Measurements from ENCODE around the gene ZNF362. TPM values are rescaled to one million over a fixed set of nuclear protein-coding genes. Genes with fewer than 3 reads are reported as not detected.

The ZNF362 gene
- total RNA-seq, 2 experiments from 2014 or later, result 21.4 to 21.8 TPM

DNA sequence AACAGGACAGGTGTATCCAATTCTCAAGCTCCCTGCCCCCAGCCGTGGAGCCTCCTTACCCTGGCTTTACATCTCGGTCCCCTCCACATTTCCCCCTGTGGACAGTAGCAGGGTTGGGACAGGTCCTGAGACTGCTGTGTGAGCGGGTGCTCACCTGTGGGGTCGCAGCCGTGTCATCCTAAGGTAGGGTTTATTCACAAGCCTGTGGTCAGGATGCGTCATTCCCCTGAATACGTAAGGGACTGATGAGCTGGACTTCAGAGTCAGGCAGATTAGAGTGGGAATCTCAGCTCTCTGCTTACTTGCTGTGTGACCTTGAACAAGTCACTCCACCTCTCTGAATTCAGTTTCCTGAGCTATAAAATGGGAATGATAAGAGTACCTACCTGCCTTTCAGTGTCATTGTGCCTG is 17.7 kb downstream of the ZNF362 start:
- no peak overlapping the region for H3K27ac Mint-ChIP-seq
- H3K27me3 Mint-ChIP-seq, result no peaks in the 10 kb centered on the region
- H3K4me1 Mint-ChIP-seq, result peaks cover 15% of the 10 kb centered on the region
- ChIA-PET CTCF (no interaction called here), POLR2A (no interaction called here)
- no peak for DNase-seq
- H3K9me3 Mint-ChIP-seq, result no peaks in the 10 kb centered on the region
- H3K36me3 Mint-ChIP-seq (ENCODE audit: low read depth), result peaks cover 5% of the 10 kb centered on the region
- H3K4me3 Mint-ChIP-seq, result no peak overlapping the region

DNA sequence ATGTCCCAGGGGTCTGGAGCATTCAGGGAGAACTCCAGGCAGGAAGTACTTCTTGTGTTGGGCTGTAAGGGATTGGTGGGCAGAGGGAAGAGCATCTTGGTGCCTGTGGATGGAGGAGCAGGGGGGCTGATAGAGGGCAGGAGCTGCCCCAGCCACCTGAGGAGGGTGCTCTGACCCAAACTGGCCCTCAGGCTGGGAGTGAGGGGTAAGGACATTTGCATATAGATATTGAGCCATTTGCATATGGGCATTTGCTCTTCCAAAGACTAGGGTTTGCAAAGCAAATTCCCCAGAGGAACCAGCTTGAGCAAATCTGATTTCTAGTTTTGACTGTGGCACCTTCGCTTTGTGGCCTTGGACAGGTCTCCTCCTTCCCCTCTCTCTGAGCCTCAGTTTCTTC is 18.2 kb downstream of the ZNF362 start:
- POLR2A ChIA-PET, result no interaction called here
- no peak for DNase-seq
- H3K4me3 Mint-ChIP-seq, result no peak overlapping the region
- peaks cover 5% of the 10 kb centered on the region for H3K36me3 Mint-ChIP-seq (ENCODE audit: low read depth)
- H3K27ac Mint-ChIP-seq, result no peak overlapping the region
- H3K9me3 Mint-ChIP-seq, result no peaks in the 10 kb centered on the region
- no peaks in the 10 kb centered on the region for H3K27me3 Mint-ChIP-seq
- H3K4me1 Mint-ChIP-seq, result peaks cover 15% of the 10 kb centered on the region
- CTCF ChIA-PET, result no interaction called here

DNA sequence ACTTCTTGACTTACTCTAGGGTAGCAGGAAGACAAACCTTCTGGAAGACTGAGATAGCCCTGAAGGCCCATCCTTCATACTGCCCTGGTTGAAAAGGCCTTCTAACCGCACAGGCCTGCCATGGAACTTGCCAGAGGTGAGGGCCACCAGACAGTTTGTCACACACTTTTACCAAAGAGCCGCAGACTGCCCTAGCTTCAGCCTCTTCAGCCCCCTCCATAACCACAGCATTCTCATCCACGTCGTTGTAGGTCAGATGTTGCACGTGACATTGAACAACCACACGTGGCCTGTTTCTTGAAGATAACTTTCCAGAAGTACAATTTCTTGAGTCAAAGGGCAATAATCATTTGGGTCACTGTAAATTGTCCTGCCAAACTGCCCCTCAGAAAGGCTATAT is 18.9 kb downstream of the ZNF362 start:
- no peak overlapping the region for H3K4me3 Mint-ChIP-seq
- ChIA-PET CTCF (no interaction called here), POLR2A (no interaction called here)
- H3K36me3 Mint-ChIP-seq (ENCODE audit: low read depth), result peaks cover 8% of the 10 kb centered on the region
- DNase-seq, result no peak
- H3K9me3 Mint-ChIP-seq, result no peaks in the 10 kb centered on the region
- peaks cover 15% of the 10 kb centered on the region for H3K4me1 Mint-ChIP-seq
- H3K27me3 Mint-ChIP-seq, result no peaks in the 10 kb centered on the region
- H3K27ac Mint-ChIP-seq, result no peak overlapping the region

DNA sequence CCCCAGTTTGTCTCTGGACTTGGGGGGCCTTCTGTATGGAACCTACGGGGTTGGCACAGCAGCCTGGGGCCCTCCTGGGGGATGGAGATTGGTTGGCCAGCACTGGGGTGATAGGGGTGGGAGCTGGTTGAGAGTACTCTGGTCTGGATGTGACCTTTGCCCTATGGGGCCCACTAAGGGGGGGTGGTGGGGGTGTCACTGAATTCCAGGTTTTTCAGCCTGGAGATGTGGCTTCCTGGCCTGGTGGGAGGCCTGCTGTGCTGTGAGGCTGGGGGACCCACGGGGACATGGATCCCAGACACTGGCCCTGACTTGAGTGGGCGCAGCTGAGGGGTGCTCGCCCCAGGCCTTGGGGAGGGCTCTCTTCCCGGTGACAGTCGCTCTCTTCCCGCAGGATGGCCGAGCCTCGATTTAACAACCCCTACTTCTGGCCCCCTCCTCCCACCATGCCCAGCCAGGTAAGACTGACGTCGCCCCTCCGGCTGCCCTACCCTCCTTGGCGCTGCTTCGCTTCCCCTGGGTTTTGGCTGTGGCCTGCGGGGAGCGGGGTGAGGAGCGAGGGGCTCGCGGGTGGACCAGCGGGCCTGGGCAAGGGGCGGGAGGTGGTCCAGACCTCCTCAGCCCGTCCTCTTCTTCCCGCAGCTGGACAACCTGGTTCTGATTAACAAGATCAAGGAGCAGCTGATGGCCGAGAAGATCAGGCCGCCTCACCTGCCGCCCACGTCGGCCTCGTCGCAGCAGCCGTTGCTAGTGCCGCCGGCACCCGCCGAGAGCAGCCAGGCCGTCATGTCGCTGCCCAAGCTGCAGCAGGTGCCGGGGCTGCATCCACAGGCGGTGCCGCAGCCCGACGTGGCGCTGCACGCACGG is 19.6 kb downstream of the ZNF362 start:
- CTCF ChIA-PET, result no interaction called here
- no peak for DNase-seq
- POLR2A ChIA-PET, result no interaction called here
- H3K27me3 Mint-ChIP-seq, result no peaks in the 10 kb centered on the region
- peaks cover 10% of the 10 kb centered on the region for H3K36me3 Mint-ChIP-seq (ENCODE audit: low read depth)
- peaks cover 15% of the 10 kb centered on the region for H3K4me1 Mint-ChIP-seq
- no peak overlapping the region for H3K27ac Mint-ChIP-seq
- no peaks in the 10 kb centered on the region for H3K9me3 Mint-ChIP-seq
- H3K4me3 Mint-ChIP-seq, result no peak overlapping the region

DNA sequence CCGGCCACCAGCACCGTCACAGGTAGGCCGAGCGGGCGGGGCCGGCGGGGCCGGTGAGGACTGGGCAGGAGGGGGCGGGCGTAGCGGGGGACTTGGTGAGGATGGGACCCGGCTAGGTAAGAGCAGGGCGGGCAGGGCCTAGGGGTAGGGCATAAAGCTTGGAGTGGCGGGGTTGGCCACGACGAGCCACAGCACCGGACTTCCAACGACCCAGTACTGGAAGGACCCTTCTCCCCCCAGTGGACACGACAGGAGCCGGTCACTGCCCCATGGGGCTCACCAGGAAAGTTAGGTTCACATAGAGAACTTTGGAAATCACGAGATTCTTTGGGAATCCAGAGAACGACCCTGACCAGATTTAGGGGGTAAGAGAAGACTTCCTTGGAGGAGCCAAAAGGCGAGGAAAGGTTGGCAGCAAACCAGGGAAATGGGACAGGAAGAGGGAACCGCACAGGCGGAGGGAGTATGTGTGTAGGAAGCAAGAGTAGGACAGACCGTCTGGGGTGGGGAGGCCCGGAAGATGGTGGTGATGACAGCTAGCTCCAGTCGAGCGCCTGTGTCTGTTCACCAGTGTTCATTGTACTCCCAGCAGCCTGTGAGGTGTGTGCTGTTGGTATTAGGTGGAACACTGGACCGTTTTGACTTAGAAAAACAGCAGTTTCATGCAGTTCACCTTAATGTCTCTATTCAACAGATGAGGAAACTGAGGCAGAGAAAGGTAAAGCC is 20.4 kb downstream of the ZNF362 start:
- Mint-ChIP-seq H3K4me3 (no peak overlapping the region), H3K27me3 (no peaks in the 10 kb centered on the region), H3K9me3 (no peaks in the 10 kb centered on the region), H3K36me3 (ENCODE audit: low read depth) (peaks cover 10% of the 10 kb centered on the region), H3K27ac (no peak overlapping the region), H3K4me1 (peaks cover 15% of the 10 kb centered on the region)
- POLR2A ChIA-PET, result no interaction called here
- DNase-seq, result no peak
- CTCF ChIA-PET, result interaction anchor here (0.7 kb wide), 1 partner anchor 19 kb away, joined by 5 read pairs; no protein-coding TSS in a partner anchor

DNA sequence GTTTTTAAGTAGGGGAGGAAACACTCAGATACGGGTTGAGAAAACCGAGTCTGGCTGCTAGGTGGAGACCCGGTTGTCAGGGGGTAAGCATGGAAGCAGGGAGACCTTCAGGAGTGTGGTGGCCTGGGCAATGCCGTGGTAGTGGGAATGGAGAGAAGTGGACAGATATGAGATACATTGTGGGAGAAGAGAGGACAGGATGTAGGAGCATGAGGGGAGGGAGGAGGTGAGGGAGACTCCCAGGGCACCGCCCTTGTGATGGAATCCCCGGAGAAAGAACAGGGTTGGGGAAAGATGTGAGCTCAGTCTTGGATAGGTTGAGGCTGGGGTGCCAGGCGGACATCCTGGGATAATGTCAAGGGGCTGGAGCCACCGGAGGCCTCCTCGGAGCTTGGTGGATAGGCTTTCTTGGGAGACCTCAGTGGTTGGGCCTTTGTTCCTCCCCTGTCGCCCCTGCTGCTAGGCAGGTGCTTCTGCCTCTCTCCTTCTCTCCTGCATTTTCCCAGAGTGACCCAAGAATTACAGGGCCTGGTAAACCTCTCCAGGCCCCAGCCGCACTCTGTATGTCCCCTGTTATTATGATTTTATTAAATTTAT is 21.3 kb downstream of the ZNF362 start:
- no peaks in the 10 kb centered on the region for H3K27me3 Mint-ChIP-seq
- DNase-seq, result no peak
- CTCF ChIA-PET, result interaction anchor here (0.6 to 1.1 kb wide), 3 partner anchors 11 to 18 kb away, joined by 4 to 5 read pairs (median 4); no protein-coding TSS in a partner anchor
- POLR2A ChIA-PET, result no interaction called here
- no peak overlapping the region for H3K27ac Mint-ChIP-seq
- peaks cover 13% of the 10 kb centered on the region for H3K36me3 Mint-ChIP-seq (ENCODE audit: low read depth)
- peaks cover 14% of the 10 kb centered on the region for H3K4me1 Mint-ChIP-seq
- no peak overlapping the region for H3K4me3 Mint-ChIP-seq
- no peaks in the 10 kb centered on the region for H3K9me3 Mint-ChIP-seq

DNA sequence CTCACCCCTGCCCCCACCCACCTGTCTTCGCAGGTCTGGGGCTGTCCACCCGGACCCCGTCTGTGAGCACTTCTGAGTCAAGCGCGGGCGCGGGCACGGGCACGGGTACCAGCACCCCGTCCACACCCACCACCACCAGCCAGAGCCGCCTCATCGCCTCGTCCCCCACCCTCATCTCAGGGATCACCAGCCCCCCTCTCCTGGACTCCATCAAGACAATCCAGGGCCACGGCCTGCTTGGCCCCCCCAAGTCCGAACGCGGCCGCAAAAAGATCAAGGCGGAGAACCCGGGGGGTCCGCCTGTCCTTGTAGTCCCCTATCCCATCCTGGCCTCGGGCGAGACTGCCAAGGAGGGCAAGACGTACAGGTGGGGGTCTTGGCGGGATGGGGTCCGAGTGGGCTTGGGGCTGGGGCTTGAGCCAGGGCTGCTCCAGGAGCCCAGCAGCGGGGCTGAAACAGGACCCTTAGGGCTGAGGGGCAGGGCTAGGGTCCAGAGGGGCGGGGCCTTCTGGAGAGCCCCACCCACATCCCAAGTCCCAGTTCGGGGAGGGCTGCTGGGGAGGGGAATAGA is 23.9 kb downstream of the ZNF362 start:
- H3K27ac Mint-ChIP-seq, result no peak overlapping the region
- DNase-seq, result no peak
- H3K4me1 Mint-ChIP-seq, result no peaks in the 10 kb centered on the region
- no peaks in the 10 kb centered on the region for H3K9me3 Mint-ChIP-seq
- ChIA-PET POLR2A (no interaction called here), CTCF (interaction anchor here (0.8 kb wide), 1 partner anchor 15 kb away, joined by 5 read pairs; no protein-coding TSS in a partner anchor)
- no peak overlapping the region for H3K4me3 Mint-ChIP-seq
- H3K36me3 Mint-ChIP-seq (ENCODE audit: low read depth), result peaks cover 15% of the 10 kb centered on the region
- no peaks in the 10 kb centered on the region for H3K27me3 Mint-ChIP-seq

DNA sequence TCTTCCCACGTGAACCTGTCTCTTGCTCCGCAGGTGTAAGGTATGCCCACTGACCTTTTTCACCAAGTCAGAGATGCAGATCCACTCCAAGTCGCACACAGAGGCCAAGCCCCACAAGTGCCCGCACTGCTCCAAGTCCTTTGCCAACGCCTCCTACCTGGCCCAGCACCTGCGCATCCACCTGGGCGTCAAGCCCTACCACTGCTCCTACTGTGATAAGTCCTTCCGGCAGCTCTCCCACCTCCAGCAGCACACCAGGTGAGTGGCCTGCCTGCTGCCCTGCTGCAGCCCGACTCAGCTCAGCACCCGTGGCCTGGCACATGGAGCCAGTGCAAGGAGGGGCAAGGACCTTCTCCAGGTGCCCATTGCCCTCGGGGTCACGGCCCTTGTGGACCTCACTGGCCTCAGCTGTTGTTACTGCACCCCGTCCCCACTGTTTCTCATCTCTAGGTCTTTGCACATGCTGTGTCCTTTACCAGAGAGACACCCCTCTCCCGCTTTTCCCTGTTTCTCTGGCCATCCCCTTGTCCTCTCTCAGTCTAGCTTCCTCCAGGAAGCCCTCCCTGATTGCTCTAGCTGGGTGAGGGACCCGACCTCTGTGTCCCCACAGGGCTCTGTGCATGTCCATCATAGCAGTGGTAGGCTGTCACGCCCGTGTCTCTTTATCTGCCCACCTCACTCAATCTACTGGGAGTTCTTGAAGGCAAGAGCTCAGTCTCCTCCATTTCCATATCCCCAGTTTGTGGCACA is 25.4 kb downstream of the ZNF362 start:
- DNase-seq, result no peak
- Mint-ChIP-seq H3K27ac (no peak overlapping the region), H3K4me3 (no peak overlapping the region), H3K36me3 (ENCODE audit: low read depth) (peaks cover 14% of the 10 kb centered on the region), H3K9me3 (no peaks in the 10 kb centered on the region), H3K27me3 (no peaks in the 10 kb centered on the region), H3K4me1 (no peaks in the 10 kb centered on the region)
- CTCF ChIA-PET, result interaction anchor here (1.5 kb wide), 1 partner anchor 14 kb away, joined by 9 read pairs; no protein-coding TSS in a partner anchor
- POLR2A ChIA-PET, result no interaction called here

DNA sequence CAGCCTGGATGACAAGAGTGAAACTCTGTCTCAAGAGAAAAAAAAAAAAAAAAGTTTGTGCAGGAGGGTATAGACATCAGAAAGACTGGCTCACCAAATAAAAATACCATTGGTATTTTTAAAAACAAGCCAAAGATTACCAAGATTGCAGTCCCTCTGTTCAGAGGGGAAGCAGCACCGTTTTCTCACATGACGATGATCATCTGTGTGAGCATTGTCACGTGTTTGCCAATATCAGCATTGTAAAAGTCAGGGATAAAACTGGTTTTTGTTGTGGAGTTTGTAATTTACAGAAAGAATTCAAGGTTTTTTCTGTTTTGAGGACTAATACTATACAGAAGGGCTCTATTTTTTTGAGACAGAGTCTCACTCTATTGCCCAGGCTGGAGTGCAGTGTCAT is 26.5 kb downstream of the ZNF362 start:
- CTCF ChIA-PET, result no interaction called here
- DNase-seq, result no peak
- POLR2A ChIA-PET, result no interaction called here
- H3K27ac Mint-ChIP-seq, result no peak overlapping the region
- peaks cover 12% of the 10 kb centered on the region for H3K36me3 Mint-ChIP-seq (ENCODE audit: low read depth)
- H3K9me3 Mint-ChIP-seq, result no peaks in the 10 kb centered on the region
- no peaks in the 10 kb centered on the region for H3K4me1 Mint-ChIP-seq
- no peak overlapping the region for H3K4me3 Mint-ChIP-seq
- no peaks in the 10 kb centered on the region for H3K27me3 Mint-ChIP-seq

DNA sequence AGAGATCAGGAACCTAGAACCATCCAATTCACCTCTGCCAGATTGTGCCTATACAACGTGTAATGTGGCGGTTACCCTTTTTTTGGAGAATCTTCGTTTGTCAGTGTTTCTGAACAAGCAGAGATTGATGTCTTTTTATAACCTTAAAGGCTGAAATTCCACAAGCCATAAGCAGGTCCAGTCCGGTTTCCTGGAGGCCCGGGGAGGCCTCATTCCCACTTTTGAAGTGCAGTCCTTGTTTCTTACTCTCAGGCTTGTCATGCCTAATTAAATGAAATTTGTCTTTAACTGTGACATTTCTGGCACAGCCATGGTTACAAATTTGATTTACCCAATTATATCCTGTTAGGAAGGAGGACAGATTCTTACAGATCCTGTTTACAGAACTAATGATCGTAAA is 27.8 kb downstream of the ZNF362 start:
- no peak for DNase-seq
- H3K4me3 Mint-ChIP-seq, result no peak overlapping the region
- H3K9me3 Mint-ChIP-seq, result no peaks in the 10 kb centered on the region
- peaks cover 15% of the 10 kb centered on the region for H3K36me3 Mint-ChIP-seq (ENCODE audit: low read depth)
- ChIA-PET CTCF (interaction anchor here (1.7 kb wide), 1 partner anchor 12 kb away, joined by 4 read pairs; no protein-coding TSS in a partner anchor), POLR2A (no interaction called here)
- no peak overlapping the region for H3K27ac Mint-ChIP-seq
- H3K4me1 Mint-ChIP-seq, result no peaks in the 10 kb centered on the region
- no peaks in the 10 kb centered on the region for H3K27me3 Mint-ChIP-seq

DNA sequence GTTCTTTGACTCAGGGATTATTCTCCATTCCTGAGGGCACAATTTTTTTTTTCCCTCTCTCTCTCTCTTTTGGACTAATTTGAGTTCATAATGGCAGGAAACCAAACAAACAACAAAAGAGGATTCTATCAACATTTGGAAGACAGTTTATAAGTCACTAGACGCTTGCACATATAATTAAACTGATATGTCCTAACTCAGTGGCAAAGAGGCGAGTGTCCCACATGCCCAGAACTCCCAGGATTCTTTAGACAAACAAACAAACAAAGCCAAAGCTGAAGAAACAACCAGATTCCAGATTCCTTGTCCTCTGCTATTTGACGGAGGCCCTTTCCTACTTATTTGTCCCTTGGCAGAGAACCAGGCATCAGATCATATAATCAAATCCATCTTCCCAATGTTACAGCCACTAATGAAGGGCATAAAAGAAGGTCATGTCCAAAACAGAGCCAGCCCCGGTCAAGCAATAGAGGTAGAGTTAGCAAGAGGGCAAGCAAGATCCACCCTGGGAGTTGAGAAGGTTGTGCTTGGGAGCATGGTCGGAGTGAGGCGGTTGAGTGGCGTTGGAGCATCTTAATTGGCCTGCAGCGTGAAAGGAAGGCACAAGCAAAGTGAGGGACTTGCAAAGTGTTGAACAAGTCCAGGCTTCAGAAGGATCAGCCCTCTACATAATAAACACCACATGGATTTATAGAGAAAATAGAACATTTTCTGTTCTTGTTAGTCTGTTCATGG is 30.3 kb downstream of the ZNF362 start:
- Mint-ChIP-seq H3K27ac (no peak overlapping the region), H3K4me3 (no peak overlapping the region), H3K4me1 (no peaks in the 10 kb centered on the region), H3K36me3 (ENCODE audit: low read depth) (peaks cover 17% of the 10 kb centered on the region), H3K27me3 (no peaks in the 10 kb centered on the region), H3K9me3 (no peaks in the 10 kb centered on the region)
- DNase-seq, result no peak
- ChIA-PET POLR2A (no interaction called here), CTCF (interaction anchor here (1.7 kb wide), 1 partner anchor 12 kb away, joined by 3 read pairs; no protein-coding TSS in a partner anchor)

DNA sequence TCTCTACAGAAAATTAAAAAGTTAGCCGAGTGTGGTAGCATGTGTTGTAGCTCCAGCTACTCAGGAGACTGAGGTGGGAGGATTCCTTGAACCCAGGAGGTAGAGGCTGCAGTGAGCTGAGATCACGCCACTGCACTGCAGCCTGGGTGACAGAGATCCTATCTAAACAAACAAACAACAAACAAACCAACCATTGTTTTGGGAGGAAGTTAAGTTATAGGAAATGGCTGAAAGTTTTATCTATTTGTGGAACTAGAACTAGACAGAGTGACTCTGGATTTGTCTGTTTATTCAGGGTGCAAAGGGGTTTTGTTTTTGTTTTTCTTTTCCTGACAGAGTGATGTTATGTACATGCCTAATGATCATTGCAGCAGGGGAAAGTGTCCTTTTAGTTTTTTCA is 31.0 kb downstream of the ZNF362 start:
- Mint-ChIP-seq H3K27me3 (no peaks in the 10 kb centered on the region), H3K9me3 (no peaks in the 10 kb centered on the region), H3K27ac (no peak overlapping the region), H3K4me1 (no peaks in the 10 kb centered on the region), H3K4me3 (no peak overlapping the region), H3K36me3 (ENCODE audit: low read depth) (peaks cover 14% of the 10 kb centered on the region)
- ChIA-PET CTCF (interaction anchor here (1.7 kb wide), 1 partner anchor 11 kb away, joined by 3 read pairs; no protein-coding TSS in a partner anchor), POLR2A (no interaction called here)
- DNase-seq, result no peak

Data from activated CD4-positive, alpha-beta T cell treated with anti-CD3 and anti-CD28 coated beads, Interleukin-2, amount 10 ng/mL, durations not matched to agents 7 days and 5 days (primary cell).